ENCODE data around the gene RPS16.

- TF ChIP-seq POLR2AphosphoS5 (IDR thresholded peaks at IDR 0.05; ENCODE audit: control insufficient read depth, insufficient read depth, low read depth, low read length): peak; percentile 99
- TF ChIP-seq CHD4 (IDR thresholded peaks at IDR 0.05; ENCODE audit: insufficient read depth, insufficient replicate concordance, low read depth, low read length, poor library complexity, severe bottlenecking): no peak
- no peak for TF ChIP-seq RCOR1 (IDR thresholded peaks at IDR 0.05; ENCODE audit: borderline replicate concordance in 1 of 2, low read depth in 2 of 2, low read length in 2 of 2)
- TF ChIP-seq NFYB (IDR thresholded peaks at IDR 0.05; ENCODE audit: extremely low read depth, insufficient read length): no peak
- no peak for TF ChIP-seq CTCF (IDR thresholded peaks at IDR 0.05 in 2 of 3, conservative IDR thresholded peaks at IDR 0.05 in 1 of 3; ENCODE audit: insufficient read depth in 2 of 3, low read depth in 1 of 3, low read length in 3 of 3)
- TF ChIP-seq POLR2A (conservative IDR thresholded peaks at IDR 0.05): peak; percentile 99
- no peak for TF ChIP-seq JUNB (CRISPR knock-in tag; conservative IDR thresholded peaks at IDR 0.05)
- no peak for TF ChIP-seq FOXO4 (CRISPR knock-in tag; IDR thresholded peaks at IDR 0.05)
- peak; percentile 100 for TF ChIP-seq PHF8 (IDR thresholded peaks at IDR 0.05; ENCODE audit: borderline replicate concordance, low read length)
- no peak for TF ChIP-seq NR3C1 (CRISPR knock-in tag; IDR thresholded peaks at IDR 0.05)
Observed at GRCh38 chr19:39435499-39436349, at the start of gene RPS16.

Measured in K562 (cell line).